ENCODE data around the gene PARG.
"Not testable (repeated sequence)": the region's sequence is repeated elsewhere in the genome, so short reads cannot be mapped to it uniquely, and the experiment has no call there.

Gene PARG

DNA sequence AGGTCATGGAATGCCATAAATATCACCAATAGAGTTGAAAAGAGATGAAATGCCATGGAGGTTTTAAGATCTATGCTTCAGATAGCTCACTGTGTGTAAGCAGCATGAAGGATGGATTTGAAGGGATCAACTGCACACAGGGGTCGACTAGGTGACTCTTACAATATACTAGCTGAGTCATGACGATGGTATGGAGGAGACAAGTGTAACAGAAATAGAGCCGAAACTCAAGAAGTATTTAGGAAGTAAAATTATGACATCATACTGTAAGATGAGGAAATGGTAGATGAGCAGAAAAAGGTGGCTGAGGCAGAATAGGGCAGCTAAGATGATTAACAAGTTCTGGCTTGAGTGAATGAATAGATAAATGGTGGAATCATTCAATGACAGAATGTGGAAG lies 38.0 kb downstream of the PARG start:
- not testable (repeated sequence) for DNase-seq (ENCODE audit: low read depth)

- not testable (repeated sequence) for DNase-seq (ENCODE audit: low read depth)
Measured at GRCh38 chr10:49900406-49900805, 41.4 kb downstream of the PARG start.

DNA sequence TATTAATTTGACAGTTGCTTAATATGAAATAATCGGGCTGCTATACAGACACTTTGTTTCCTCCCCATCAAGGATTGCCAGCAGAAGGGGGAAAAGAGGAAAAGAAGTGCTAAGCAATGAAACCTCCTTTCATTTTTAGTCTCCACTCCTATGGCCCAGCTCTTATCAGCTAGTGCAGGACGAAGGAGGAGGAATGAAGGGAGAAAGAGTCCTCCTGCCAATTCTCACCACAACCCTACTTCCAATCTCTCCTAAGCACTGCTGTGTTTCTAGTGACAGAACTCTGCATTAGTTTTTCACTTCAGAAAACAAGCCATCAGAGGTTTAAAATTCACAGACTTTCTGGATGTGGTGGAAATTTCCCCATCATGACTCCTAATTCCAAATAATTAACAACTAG lies 41.8 kb downstream of the PARG start:
- DNase-seq (ENCODE audit: low read depth), result not testable (repeated sequence)

GRCh38 chr10:49890025-49890424 lies 51.8 kb downstream of the PARG start:
- DNase-seq (ENCODE audit: low read depth), result not testable (repeated sequence)

DNA sequence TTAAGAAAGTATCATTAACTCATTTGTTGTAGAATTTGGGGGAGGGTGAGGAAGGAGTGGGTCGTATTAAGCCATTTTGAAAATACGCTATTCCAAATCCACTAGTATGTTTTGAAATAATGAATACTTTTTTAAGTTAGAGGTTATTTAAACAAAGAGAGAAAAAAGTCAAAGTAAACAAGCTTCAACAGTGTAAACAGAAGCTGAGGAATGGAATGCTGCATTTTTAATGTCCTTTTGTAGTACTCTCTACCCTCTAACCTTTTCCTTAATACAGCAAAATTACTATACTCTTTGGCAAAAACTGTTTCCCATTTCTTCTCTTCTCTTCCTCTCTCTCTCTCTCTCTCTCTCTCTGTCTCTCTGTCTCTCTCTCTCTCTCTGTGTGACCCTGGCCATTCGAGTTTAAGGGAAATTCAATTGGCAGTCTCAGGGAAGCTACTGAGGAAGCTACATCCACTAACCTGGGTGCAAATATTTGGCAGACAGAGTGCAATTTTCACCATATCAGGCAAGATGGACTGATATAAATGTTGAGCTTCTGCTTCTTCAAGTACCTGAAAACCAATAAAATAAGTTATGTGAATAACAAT lies 57.0 kb downstream of the PARG start:
- DNase-seq (ENCODE audit: low read depth), result not testable (repeated sequence)

DNA sequence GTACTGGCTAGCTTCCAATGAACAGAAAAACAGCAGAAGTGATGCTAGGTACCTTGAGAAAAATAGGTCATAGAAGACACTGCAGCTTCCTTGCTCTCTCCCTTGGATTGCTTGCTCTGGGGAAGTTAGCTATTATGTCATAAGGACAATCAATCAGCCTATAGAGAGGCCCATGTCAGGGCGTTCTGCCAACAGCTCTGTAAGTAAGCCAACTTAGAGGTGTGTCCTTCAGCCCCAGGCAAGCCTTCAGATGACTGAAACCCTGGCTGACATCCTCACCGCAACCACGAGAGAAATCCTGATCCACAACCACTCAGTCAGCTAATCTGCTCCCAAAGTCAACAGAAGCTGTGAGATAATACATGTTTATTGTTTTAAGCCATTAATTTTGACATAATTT lies 58.0 kb downstream of the PARG start:
- DNase-seq (ENCODE audit: low read depth), result not testable (repeated sequence)

DNA sequence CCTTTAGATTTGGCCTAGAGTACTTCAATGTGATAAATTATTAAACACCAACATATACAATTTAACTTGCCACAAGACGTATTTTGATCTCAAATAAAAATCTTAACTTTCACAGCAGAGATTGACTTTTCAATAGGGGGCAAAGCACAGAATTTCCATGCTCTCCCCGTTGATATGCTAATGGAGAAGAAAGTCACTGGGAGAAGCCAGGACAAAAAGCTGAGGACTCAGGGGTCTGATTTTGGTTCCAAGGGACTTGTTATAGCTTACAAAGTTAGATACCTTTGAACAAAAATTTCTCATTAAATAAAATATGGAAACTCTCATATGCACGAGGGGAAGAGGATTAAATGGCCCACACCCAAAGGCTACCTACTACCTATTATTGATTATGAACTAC lies 59.5 kb downstream of the PARG start:
- DNase-seq (ENCODE audit: low read depth), result not testable (repeated sequence)

DNA sequence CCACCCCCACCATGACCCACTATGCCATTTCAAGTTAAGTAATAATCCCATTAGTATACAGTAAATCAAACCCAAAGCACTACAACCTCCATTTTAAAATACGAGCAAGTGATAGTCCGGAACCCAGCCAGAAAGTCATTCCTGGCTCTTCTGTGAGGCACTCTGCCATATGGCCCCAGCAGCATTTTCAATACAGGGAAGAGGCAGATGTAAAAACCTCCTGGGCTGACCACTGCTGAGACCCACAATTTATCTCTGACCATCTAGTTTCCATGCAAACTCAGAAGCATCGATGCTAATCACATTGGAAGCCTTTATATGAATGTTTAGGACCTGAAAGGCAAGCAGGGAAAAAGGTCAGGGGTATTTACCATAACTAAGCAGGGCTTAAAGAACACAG lies 69.1 kb downstream of the PARG start:
- not testable (repeated sequence) for DNase-seq (ENCODE audit: low read depth)

GRCh38 chr10:49871462-49871861 lies 70.4 kb downstream of the PARG start:
- DNase-seq (ENCODE audit: low read depth), result not testable (repeated sequence)

- not testable (repeated sequence) for DNase-seq (ENCODE audit: low read depth)
Measured at GRCh38 chr10:49859933-49860332, 81.9 kb downstream of the PARG start.

DNA sequence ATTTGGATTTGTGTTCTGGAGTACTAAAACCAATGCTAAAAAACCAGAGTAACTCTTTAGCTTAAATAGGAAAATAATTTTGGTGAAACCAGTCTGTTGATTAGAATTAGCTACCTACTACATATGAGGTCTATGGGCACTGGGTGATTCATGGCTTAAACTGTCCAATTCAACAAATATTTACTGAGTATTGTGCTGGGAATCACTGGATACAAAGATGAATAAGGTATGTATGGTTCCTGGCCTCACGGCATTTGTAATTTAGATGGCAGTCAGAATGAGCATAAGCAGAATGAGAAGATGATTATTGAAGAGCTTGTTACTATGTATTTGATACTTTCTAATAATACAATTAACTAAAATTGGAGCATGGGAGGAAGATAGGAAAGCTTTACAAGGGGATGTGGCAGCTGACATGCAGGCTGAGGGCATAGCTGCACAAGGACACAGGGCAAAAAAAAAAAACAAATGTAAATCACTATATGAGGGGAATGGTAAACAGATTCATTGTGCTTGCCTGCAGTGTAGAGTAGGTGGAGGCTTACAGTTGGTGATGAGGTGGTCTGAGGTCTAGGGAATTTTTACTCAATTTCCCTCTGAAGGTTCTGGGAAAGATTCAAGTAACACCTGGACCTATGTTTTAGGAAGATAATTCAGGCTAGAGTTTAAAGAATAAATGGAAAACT lies 83.0 kb downstream of the PARG start:
- DNase-seq (ENCODE audit: low read depth), result not testable (repeated sequence)

GRCh38 chr10:49849520-49849919 lies 92.3 kb downstream of the PARG start:
- DNase-seq (ENCODE audit: low read depth), result not testable (repeated sequence)

- no peak for DNase-seq (ENCODE audit: low read depth)
Measured at GRCh38 chr10:49844775-49845595, 96.8 kb downstream of the PARG start.

DNA sequence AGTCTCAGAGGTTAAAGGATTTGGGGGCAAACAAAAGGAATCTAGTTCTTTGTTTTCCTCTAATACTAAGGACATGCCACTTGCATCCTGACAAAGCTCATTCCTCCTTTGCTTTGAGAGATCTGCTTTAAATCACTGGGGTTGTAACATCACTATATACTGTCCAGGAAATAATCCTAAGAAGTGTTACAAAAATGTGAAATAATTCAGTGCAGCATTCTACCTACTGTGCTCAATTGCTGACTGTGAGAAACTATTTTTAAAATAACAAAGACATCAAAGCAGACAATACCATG lies 99.5 kb downstream of the PARG start:
- DNase-seq (ENCODE audit: low read depth), result not testable (repeated sequence)

DNA sequence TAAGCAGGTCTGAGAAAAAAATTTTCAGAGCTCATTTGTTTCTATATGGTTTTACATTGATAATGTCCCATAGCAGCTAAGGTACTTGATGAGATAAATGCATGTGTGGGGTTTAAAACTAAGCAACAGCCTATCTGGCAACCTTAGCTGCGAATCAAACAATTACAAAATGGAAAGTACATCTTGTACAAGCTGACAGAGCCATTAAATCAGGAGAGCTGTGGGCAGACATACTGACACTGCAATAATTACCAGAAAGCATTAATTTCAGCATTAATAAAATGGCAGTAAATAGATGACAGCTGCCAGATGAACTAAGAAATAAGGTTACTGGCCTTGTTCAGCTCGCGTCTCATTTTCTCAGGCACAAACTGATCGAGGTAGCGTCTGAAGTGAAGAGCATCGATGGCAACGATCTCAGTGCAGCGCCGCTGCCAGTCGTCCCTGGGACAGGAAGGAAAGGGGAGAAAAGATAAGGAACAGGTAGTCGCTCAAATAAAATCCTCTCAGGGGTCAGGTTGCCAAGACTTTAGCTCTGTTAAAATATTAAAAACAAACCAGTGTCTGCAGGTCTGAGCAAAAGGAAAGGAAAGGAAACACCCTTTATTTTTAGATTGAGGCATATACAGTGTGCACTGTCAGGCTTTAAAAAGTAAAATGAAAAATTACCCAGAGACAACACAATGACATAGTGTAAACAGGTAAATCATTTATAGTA lies 100.1 kb downstream of the PARG start:
- no peak for DNase-seq (ENCODE audit: low read depth)

- DNase-seq (ENCODE audit: low read depth), result no peak
Measured at GRCh38 chr10:49837685-49838084, 104.1 kb downstream of the PARG start.

GRCh38 chr10:49837051-49837478 lies 104.8 kb downstream of the PARG start:
- no peak for DNase-seq (ENCODE audit: low read depth)

DNA sequence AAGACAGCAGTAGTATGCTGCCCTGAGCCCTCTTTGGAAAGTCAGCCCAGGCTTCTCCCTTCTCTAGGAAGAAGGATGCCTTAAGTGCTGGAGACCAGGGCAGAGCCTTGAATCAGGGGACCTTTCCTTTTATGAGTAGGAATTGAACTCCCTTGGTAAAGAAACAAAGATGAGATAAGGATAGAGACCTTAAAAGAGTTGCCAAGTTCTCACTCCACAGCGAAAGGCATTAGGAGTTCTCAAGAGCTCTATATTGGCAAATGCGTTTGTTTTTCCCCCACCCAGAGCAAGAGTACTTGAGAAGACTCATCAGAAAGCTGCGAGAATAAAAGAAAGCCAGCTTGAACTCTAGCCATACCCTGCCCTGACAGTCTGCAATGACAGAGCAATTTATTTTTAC lies 106.9 kb downstream of the PARG start:
- no peak for DNase-seq (ENCODE audit: low read depth)

DNA sequence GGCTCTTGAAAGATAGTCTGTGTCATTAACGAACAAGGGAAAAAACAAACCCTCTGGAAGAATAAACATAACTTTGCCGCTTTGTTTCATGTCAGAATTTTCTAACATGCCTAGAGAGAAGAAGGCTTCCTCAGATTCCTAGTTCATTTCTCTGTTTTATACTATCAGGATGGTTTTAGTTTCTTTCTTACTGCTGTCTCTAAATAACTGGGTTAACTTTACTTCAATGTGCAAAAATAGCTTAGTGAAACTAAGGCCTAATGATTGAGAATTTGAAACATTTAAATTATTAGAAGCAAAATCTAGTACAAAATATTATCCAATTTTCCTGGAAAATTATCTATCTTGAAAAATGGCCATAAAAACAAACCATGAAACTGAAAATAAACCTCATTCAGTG lies 107.6 kb downstream of the PARG start:
- DNase-seq (ENCODE audit: low read depth), result no peak

DNA sequence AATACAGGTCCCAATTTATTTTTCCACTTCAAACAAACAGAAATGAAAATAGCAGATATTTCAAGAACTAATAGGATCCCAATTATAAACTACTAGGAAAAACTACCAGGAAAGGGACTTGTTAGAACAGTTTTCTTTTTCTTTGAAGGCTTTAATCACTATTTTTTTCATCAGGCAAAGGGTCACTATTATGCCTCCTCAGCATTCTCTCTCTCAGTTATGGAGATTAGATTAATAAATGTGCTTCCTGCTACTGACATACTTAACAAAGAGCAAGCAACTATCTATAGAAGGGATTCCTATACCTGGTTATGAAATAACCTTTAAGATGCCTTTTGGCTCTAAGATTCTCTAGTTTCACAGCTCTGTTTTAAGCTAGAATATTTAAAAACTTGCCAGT lies 108.7 kb downstream of the PARG start:
- DNase-seq (ENCODE audit: low read depth), result no peak

DNA sequence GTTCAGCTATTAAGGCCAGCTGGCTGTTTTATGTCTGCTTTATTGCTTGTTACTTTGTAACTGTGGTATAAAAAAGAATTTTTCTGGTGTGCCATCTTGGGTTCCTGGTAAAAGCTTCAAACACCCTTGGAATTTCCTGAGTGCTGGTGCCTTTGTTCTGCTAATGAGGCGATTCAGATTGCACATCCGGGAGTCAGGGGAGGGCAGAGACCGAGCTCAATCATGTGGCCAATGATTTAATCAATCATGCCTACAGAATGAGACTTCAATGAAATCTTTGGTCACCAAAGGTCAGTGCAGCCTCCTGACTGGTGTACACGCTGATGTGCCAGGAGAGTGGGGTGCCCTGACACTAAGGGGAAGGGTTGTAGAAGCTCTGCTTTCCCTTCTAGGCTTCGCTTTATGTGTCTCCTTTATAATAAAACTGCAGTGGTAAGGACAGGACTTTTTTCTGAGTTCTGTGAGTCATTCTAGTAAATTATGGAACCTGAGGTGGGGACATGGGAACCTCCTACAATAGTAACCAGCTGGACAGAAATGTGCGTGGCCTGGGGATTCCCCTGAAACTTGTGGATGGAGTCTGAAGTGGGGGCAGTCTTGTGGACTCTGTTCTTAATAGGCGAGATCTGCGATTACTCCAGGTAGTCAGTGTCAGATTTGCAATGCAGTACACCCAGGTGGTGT lies 110.3 kb downstream of the PARG start:
- DNase-seq (ENCODE audit: low read depth), result no peak

DNA sequence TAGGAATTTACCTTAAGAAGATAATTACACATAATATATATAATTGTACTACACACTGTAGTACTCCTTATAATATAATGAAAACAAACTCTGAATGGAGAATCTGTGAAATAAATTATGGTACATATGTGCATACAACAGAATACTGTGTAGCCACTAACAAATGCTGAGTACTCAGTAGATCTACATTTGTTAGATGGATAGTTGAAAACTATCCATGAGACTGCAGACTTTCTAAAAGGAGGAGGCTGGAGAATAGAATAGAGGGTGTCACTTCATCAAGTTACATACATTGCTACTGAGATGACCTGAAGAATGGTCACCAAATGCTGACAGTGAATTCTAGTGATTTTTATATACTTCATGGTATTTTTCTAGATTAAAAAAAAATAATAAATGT lies 111.0 kb downstream of the PARG start:
- no peak for DNase-seq (ENCODE audit: low read depth)

All from stimulated activated CD8-positive, alpha-beta memory T cell treated with anti-CD3 and anti-CD28 coated beads, Interleukin-15, amount 100 ng/mL, for 24 hours (primary cell).